Skeletal muscle satellite cell (primary cell): ENCODE measurements around the gene PPP1R36.
A peak's percentile ranks its signal among the peaks of the same experiment; 100 is the strongest.

Source experiments
- H3K27me3 ChIP-seq: 2 replicates; pipeline ENCODE4 v1.7.0; 2013; ENCODE audit warnings: low read length; ENCODE audit not compliant: control insufficient read depth, insufficient read depth
- H3K36me3 ChIP-seq: 2 replicates; pipeline ENCODE4 v1.7.0; 2013; ENCODE audit warnings: mild to moderate bottlenecking, control low read depth, low read length; ENCODE audit not compliant: insufficient read depth
- H3K4me1 ChIP-seq: 2 replicates; pipeline ENCODE4 v1.7.0; 2013; ENCODE audit warnings: low read length; ENCODE audit not compliant: control insufficient read depth, insufficient read depth
- H3K4me2 ChIP-seq: 2 replicates; pipeline ENCODE4 v1.7.0; 2013; ENCODE audit warnings: mild to moderate bottlenecking, low read length
- H3K4me3 ChIP-seq: 2 replicates; pipeline ENCODE4 v1.7.0; 2013; ENCODE audit warnings: low read length
- H3K9ac ChIP-seq: 2 replicates; pipeline ENCODE4 v1.7.0; 2013; ENCODE audit warnings: mild to moderate bottlenecking, low read depth, low read length, moderate library complexity
- H3K9me3 ChIP-seq: replicated peaks from 2 replicates; pipeline ENCODE4 v1.7.0; 2013; ENCODE audit warnings: mild to moderate bottlenecking, control low read depth, low read length

Gene PPP1R36

DNA sequence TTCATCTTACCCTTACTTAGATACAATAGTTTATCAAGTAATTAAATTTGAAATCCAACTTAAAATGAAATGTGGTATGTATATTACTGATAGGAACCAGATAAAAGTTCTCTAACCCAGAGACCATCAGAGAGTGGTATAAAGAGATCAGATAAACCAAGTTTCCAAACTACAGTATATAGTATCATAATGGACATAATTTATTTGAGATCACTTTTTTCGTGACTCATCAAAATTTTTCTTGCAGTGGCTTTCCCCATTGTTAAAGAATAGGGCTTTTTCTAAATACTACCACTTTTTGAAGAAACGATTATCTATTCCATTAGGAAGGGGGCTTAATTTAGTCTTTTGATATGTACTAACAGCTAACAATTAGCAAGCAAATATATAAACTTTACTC lies 24.4 kb upstream of the PPP1R36 start:
- peaks cover 38% of the 10 kb centered on the region for H3K36me3 ChIP-seq
- H3K4me3 ChIP-seq = no peak overlapping the region
- peaks cover 9% of the 10 kb centered on the region for H3K4me1 ChIP-seq
- no peaks in the 10 kb centered on the region for H3K27me3 ChIP-seq
- H3K4me2 ChIP-seq = no peak overlapping the region
- no peaks in the 10 kb centered on the region for H3K9me3 ChIP-seq
- no peak overlapping the region for H3K9ac ChIP-seq

DNA sequence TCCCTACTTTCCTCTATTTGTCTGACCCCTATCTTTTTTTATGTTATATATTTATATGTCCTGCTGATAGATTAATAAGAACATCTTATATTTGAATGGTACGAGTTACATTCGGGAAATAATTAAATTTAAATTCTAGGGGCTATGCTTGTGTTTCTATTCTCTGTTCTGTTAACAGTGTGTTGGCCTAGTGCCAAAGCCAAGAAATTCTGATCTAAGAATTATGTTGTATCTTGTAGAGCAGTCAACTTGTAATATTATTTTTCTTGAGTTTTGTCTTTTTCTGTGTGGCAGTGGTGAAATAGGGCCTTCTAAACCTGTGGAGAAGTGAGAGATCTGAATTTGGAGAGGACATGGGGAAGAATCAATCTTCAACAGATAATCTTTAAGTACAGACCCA lies 18.2 kb upstream of the PPP1R36 start:
- no peak overlapping the region for H3K4me3 ChIP-seq
- H3K4me2 ChIP-seq = no peak overlapping the region
- H3K36me3 ChIP-seq = peaks cover 4% of the 10 kb centered on the region
- no peaks in the 10 kb centered on the region for H3K27me3 ChIP-seq
- H3K9me3 ChIP-seq = no peaks in the 10 kb centered on the region
- H3K9ac ChIP-seq = no peak overlapping the region
- peaks cover 12% of the 10 kb centered on the region for H3K4me1 ChIP-seq

DNA sequence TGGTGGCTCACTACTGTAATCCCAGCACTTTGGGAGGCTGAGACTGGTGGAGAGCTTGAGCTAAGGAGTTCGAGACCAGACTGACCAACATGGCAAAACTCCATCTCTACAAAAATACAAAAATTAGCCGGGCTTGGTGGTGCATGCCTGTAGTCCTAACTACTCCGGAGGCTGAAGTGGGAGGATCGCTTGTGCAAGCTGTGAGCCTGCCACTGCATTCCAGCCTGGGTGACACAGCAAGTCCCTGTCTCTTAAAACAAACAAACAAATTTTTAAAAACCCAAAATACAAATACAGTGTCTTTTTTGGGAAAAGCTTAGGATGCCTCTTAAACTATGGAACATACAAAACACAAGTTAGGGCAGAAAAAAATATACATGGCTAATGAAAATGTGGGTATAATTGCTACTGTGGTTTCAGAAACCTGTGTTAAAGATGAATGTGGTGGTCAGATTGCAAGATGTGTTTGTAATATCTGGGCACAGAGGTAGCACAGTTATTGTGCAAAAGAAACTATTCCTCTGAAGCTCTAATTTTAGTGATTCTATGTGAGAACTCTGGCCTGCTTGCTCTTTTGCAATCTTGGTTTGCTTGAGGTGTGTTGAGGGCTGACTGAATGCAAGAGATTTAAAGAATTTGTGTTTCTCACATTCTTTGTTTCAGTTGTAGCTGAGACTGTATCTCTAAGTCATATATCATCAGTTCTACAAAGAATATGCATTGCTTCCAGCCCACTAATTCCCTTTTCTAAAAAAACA lies 13.1 kb upstream of the PPP1R36 start:
- Histone ChIP-seq H3K9me3 (peaks cover 9% of the 10 kb centered on the region), H3K27me3 (peaks cover 10% of the 10 kb centered on the region), H3K4me3 (no peak overlapping the region), H3K4me2 (no peak overlapping the region), H3K9ac (no peak overlapping the region), H3K36me3 (no peaks in the 10 kb centered on the region), H3K4me1 (peaks cover 17% of the 10 kb centered on the region)

DNA sequence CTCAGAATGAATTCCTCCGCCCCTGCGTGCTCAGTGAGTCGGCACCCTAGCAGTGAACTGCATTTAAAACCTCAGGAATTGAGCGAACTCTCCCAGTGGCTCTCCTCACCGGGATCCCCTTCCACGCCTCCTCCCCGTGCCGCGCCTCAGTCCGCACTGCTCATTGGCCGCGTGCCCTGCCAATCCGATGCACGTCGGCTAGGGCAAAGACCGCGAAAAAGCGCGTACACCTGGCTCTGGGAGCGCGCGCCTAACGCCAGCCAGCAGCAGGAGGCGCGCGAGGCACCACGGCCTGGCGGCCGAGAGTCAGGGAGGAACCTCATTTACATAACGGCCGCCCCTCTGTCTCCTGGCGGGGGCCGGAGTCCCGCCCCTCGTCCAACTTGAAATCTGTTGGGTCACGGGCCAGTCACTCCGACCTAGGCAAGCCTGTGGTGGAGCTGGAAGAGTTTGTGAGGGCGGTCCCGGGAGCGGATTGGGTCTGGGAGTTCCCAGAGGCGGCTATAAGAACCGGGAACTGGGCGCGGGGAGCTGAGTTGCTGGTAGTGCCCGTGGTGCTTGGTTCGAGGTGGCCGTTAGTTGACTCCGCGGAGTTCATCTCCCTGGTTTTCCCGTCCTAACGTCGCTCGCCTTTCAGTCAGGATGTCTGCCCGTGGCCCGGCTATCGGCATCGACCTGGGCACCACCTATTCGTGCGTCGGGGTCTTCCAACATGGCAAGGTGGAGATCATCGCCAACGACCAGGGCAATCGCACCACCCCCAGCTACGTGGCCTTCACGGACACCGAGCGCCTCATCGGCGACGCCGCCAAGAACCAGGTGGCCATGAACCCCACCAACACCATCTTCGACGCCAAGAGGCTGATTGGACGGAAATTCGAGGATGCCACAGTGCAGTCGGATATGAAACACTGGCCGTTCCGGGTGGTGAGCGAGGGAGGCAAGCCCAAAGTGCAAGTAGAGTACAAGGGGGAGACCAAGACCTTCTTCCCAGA lies 9.3 kb upstream of the PPP1R36 start, which contains the start of gene HSPA2:
TSS of gene HSPA2 (plus strand) at position 534 of the 995 bp plus-strand sequence. CDS start at position 643, 109 bp downstream.
- peak within 1 kb of the TSS; percentile 66 for H3K9ac ChIP-seq
- H3K4me1 ChIP-seq = peaks cover 24% of the 10 kb centered on the region
- H3K27me3 ChIP-seq = peaks cover 20% of the 10 kb centered on the region
- H3K36me3 ChIP-seq = no peaks in the 10 kb centered on the region
- H3K4me2 ChIP-seq = peak within 1 kb of the TSS; percentile 84
- peak within 1 kb of the TSS; percentile 70 for H3K4me3 ChIP-seq
- peaks cover 12% of the 10 kb centered on the region for H3K9me3 ChIP-seq

DNA sequence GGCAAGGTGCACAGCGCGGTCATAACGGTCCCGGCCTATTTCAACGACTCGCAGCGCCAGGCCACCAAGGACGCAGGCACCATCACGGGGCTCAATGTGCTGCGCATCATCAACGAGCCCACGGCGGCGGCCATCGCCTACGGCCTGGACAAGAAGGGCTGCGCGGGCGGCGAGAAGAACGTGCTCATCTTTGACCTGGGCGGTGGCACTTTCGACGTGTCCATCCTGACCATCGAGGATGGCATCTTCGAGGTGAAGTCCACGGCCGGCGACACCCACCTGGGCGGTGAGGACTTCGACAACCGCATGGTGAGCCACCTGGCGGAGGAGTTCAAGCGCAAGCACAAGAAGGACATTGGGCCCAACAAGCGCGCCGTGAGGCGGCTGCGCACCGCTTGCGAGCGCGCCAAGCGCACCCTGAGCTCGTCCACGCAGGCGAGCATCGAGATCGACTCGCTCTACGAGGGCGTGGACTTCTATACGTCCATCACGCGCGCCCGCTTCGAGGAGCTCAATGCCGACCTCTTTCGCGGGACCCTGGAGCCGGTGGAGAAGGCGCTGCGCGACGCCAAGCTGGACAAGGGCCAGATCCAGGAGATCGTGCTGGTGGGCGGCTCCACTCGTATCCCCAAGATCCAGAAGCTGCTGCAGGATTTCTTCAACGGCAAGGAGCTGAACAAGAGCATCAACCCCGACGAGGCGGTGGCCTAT lies 8.3 kb upstream of the PPP1R36 start:
- peaks cover 12% of the 10 kb centered on the region for H3K9me3 ChIP-seq
- peaks cover 22% of the 10 kb centered on the region for H3K4me1 ChIP-seq
- H3K36me3 ChIP-seq = no peaks in the 10 kb centered on the region
- H3K9ac ChIP-seq = no peak overlapping the region
- H3K4me2 ChIP-seq = peak overlapping the region; percentile 84
- peak overlapping the region; percentile 70 for H3K4me3 ChIP-seq
- peaks cover 20% of the 10 kb centered on the region for H3K27me3 ChIP-seq

DNA sequence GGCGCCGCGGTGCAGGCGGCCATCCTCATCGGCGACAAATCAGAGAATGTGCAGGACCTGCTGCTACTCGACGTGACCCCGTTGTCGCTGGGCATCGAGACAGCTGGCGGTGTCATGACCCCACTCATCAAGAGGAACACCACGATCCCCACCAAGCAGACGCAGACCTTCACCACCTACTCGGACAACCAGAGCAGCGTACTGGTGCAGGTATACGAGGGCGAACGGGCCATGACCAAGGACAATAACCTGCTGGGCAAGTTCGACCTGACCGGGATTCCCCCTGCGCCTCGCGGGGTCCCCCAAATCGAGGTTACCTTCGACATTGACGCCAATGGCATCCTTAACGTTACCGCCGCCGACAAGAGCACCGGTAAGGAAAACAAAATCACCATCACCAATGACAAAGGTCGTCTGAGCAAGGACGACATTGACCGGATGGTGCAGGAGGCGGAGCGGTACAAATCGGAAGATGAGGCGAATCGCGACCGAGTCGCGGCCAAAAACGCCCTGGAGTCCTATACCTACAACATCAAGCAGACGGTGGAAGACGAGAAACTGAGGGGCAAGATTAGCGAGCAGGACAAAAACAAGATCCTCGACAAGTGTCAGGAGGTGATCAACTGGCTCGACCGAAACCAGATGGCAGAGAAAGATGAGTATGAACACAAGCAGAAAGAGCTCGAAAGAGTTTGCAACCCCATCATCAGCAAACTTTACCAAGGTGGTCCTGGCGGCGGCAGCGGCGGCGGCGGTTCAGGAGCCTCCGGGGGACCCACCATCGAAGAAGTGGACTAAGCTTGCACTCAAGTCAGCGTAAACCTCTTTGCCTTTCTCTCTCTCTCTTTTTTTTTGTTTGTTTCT lies 7.6 kb upstream of the PPP1R36 start:
- Histone ChIP-seq H3K4me2 (peak overlapping the region; percentile 84), H3K4me3 (peak overlapping the region; percentile 70), H3K36me3 (no peaks in the 10 kb centered on the region), H3K4me1 (peaks cover 19% of the 10 kb centered on the region), H3K9me3 (peaks cover 12% of the 10 kb centered on the region), H3K9ac (no peak overlapping the region), H3K27me3 (peaks cover 20% of the 10 kb centered on the region)

DNA sequence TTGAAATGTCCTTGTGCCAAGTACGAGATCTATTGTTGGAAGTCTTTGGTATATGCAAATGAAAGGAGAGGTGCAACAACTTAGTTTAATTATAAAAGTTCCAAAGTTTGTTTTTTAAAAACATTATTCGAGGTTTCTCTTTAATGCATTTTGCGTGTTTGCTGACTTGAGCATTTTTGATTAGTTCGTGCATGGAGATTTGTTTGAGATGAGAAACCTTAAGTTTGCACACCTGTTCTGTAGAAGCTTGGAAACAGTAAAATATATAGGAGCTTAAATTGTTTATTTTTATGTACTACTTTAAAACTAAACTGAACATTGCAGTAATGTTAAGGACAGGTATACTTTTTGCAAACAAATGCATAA lies 6.9 kb upstream of the PPP1R36 start:
- H3K9ac ChIP-seq = no peak overlapping the region
- peaks cover 19% of the 10 kb centered on the region for H3K4me1 ChIP-seq
- H3K9me3 ChIP-seq = peaks cover 12% of the 10 kb centered on the region
- H3K36me3 ChIP-seq = no peaks in the 10 kb centered on the region
- peak overlapping the region; percentile 70 for H3K4me3 ChIP-seq
- peaks cover 20% of the 10 kb centered on the region for H3K27me3 ChIP-seq
- H3K4me2 ChIP-seq = no peak overlapping the region

DNA sequence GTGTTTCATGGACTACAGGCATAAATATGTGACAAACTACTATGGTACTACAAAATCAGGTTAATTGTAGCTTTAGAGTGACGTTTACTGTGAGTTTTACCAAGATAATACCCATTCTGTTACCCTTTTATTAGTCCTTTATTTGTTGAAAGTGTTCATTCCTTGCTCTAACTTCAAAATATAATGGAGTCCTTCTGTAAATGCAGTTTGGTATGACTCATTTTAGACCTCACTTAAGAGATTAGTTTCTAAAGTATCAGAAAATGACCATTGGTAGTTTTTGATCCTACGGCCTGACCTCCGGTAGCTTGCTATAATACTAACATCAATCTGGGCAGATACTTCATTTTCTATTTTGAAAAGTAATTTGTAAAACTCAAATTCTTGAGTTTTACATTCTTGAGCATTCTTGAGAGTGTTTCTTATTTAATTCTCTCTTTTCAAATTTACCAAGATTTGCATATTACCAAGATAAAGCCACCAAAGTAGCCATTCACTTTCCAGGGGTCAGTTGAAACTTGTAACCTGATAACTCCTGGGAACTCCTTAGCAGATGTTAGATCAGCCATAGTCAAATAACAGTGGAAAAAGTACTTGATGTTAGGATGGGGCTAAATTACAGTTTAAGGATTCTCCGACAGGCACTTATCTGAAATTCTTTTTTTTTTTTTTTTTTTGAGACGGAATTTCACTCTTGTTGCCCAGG lies 5.0 kb upstream of the PPP1R36 start:
- H3K36me3 ChIP-seq = no peaks in the 10 kb centered on the region
- H3K9me3 ChIP-seq = peaks cover 12% of the 10 kb centered on the region
- no peak overlapping the region for H3K9ac ChIP-seq
- no peak overlapping the region for H3K4me2 ChIP-seq
- peaks cover 24% of the 10 kb centered on the region for H3K27me3 ChIP-seq
- no peak overlapping the region for H3K4me3 ChIP-seq
- peaks cover 20% of the 10 kb centered on the region for H3K4me1 ChIP-seq

DNA sequence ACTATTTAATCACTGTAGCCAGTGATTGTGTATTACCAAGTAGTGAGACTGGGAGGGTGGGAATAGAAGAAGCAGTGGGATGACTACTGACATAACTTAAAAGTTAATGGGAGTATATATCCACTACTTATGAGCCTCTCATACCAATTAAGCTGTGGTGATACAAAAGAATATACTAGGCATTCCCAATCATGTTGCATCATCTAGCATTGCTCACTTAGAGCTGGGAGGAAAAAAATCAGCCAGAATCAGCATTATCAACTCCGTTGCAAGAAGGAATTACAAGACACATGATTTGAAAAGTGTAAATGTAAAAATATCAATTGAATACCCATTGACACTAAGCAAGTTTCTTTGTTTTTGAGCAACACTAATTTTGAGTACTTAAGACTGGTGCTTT lies 745 bp upstream of the PPP1R36 start:
- no peaks in the 10 kb centered on the region for H3K9me3 ChIP-seq
- no peaks in the 10 kb centered on the region for H3K36me3 ChIP-seq
- peaks cover 8% of the 10 kb centered on the region for H3K4me1 ChIP-seq
- no peak overlapping the region for H3K4me3 ChIP-seq
- H3K4me2 ChIP-seq = no peak overlapping the region
- peaks cover 24% of the 10 kb centered on the region for H3K27me3 ChIP-seq
- H3K9ac ChIP-seq = no peak overlapping the region

DNA sequence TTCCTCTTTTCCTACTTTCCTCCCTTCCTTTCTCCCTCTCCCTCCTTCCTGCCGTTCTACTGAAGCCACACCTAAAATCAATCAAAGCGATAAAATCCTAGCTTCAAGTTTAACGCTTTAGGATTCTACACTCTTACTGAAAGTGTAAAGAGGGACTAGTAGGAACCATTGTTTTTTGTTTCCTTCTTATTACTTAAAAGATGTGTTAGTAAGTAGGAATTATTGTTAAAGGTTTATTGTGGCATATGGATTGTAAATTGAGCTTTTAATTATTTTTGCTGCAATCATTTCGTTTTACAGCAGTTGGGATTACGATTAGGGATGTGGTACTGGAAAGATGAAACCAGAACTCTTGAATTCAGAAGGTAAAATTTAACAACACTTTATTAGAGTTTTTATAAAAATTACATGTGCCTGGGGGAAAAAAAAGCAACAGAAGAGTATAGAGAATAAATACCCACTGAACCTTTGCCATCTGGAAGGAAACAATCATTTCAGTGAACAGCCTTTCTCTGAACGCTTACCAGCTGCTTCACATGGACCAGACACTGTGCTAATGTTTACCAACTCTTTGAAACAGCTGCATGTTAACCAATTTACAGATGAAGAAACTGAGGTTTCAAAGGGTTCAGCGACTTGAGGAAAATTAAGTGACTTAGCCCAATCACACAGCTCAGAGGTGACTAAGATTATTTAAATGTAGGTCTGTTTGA lies 1.0 kb downstream of the PPP1R36 start:
- Histone ChIP-seq H3K4me3 (no peak overlapping the region), H3K27me3 (peaks cover 24% of the 10 kb centered on the region)

More for the DNA sequence above, 1.0 kb downstream of the PPP1R36 start:
- no peak overlapping the region for H3K4me2 ChIP-seq
- no peaks in the 10 kb centered on the region for H3K36me3 ChIP-seq
- peaks cover 8% of the 10 kb centered on the region for H3K4me1 ChIP-seq
- no peaks in the 10 kb centered on the region for H3K9me3 ChIP-seq
- no peak overlapping the region for H3K9ac ChIP-seq
